Gastroesophageal sphincter (tissue), 3 donors: ENCODE data around the gene FHIP1A.

Experiments used
- CTCF ChIP-seq, 4 experiments: fragments of 200-600 bp in 2 of 4; fragments of 450-650 bp in 2 of 4; sonication (generic) in 1 of 4; IDR thresholded peaks; one replicate each; pipeline ENCODE4 v1.5.1; 2017 to 2019; ENCODE audit warnings: antibody characterized with exemption in 4 of 4, mild to moderate bottlenecking in 2 of 4, moderate library complexity in 2 of 4
- EP300 ChIP-seq: sonication (generic); formaldehyde crosslinking; IDR thresholded peaks from one replicate; pipeline ENCODE4 v1.6.1; 2017; ENCODE audit warnings: antibody characterized with exemption, mild to moderate bottlenecking

- TF ChIP-seq EP300 (no peak), CTCF (IDR thresholded peaks at IDR 0.05) (no peak)
Observed at GRCh38 chr4:151439320-151439719, 30.3 kb downstream of the FHIP1A start.
